MG63 (cell line): ENCODE results near the gene SMAD7. TPM values are rescaled to one million over a fixed set of nuclear protein-coding genes. Genes with fewer than 3 reads are reported as not detected.

ENCODE experiments used
- DNase-seq: peaks from one replicate; pipeline ENCODE4 v3.0.0-alpha.2; 2020
- H3K27me3 ChIP-seq: fragments of 250-450 bp; sonication (Bioruptor Pico); 2 replicates; pipeline ENCODE4 v1.5.1; 2020; ENCODE audit warnings: mild to moderate bottlenecking, moderate library complexity
- H3K36me3 ChIP-seq: fragments of 250-450 bp; sonication (Bioruptor Pico); 2 replicates; pipeline ENCODE4 v1.5.1; 2020; ENCODE audit warnings: mild to moderate bottlenecking, moderate library complexity
- H3K4me3 ChIP-seq: fragments of 250-450 bp; sonication (Bioruptor Pico); 2 replicates; pipeline ENCODE4 v1.5.1; 2020; ENCODE audit warnings: mild to moderate bottlenecking, moderate library complexity
- H3K9me3 ChIP-seq: fragments of 250-450 bp; sonication (Bioruptor Pico); 2 replicates; pipeline ENCODE4 v1.5.1; 2020; ENCODE audit warnings: mild to moderate bottlenecking, moderate library complexity
- total RNA-seq: library from RNA; depleted of rRNA; stranded (reverse); fragments of >200 nt; shearing (Covaris generic); gene quantifications from 2 replicates; pipeline ENCODE4 v1.2.3, GENCODE V29; 2014; ENCODE audit warnings: low replicate concordance; rRNA removed

SMAD7 gene, protein sequence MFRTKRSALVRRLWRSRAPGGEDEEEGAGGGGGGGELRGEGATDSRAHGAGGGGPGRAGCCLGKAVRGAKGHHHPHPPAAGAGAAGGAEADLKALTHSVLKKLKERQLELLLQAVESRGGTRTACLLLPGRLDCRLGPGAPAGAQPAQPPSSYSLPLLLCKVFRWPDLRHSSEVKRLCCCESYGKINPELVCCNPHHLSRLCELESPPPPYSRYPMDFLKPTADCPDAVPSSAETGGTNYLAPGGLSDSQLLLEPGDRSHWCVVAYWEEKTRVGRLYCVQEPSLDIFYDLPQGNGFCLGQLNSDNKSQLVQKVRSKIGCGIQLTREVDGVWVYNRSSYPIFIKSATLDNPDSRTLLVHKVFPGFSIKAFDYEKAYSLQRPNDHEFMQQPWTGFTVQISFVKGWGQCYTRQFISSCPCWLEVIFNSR
- total RNA-seq, result 13.4 and 29.3 TPM in 2 replicates

DNA sequence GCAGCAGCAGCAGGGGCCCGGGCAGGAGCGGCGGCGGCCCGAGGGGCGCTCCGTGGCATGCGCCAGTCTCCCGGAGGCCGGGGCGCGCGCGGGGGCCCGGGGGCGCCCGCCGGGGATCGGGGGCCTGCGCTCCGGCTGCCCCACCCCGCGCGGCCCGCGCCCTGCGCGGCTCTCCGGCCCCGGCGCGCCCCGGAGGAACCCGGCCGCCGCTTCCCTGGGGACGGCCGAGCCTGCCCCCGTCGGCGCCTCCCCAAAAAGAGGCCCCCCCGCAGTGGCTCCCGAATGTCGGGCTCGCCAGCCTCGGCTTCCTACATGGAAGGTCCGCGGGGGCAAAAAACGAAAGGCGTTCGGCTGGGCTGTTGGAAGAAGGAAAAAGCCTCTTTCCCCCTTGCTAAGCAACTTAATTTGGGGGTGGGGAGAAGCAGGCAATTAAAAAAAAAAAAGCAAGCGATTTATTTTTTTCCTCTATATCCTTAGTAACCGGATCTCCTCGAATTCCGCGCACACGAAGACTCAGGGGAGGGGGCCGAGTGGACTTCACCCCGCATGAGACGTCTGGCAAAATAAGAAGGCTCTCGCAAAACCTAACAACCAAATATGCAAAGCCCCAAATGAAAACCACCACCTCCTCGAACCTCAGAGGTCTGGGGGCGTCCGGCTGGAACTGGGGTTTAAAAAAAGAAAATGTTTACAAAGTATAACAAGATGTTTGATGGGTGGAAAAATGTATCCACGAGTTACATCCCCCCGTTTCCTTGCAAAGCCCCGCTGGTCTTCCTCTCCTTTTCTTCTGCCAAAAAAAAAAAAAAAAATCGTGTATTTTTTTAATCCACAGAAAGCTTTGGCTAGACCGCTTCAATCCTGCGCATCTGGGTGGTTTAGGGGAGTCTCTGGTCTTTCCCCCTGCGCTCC, at the start of gene SMAD7:
Gene SMAD7 (minus strand): TSS at position 430 of the 912 bp plus-strand sequence. CDS start 541 bp downstream, outside the sequence.
- Histone ChIP-seq H3K9me3 (no peaks in the 10 kb centered on the region), H3K36me3 (peaks cover 39% of the 10 kb centered on the region), H3K27me3 (no peaks in the 10 kb centered on the region), H3K4me3 (peak within 1 kb of the TSS; percentile 81)
- no peak for DNase-seq

DNA sequence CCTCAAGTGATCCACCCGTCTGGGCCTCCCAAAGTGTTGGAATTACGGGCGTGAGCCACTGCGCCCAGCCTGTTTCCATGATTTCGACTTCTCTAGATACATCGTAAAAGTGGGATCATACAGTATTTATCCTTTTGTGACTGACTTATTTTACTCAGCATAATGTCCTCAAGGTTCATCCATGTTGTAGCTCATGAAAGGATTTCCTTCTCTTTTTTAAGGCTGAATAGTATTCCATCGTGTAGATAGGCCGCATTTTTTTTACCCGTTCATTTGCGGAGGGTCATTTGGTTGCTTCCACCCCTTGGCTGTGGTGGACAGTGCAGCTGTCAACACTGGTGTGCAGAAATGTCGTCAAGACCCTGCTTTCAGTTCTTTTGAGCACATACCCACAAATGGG, 48.8 kb upstream of the SMAD7 start:
- Histone ChIP-seq H3K27me3 (no peaks in the 10 kb centered on the region), H3K4me3 (no peak overlapping the region), H3K36me3 (no peaks in the 10 kb centered on the region), H3K9me3 (no peaks in the 10 kb centered on the region)
- DNase-seq, result no peak

DNA sequence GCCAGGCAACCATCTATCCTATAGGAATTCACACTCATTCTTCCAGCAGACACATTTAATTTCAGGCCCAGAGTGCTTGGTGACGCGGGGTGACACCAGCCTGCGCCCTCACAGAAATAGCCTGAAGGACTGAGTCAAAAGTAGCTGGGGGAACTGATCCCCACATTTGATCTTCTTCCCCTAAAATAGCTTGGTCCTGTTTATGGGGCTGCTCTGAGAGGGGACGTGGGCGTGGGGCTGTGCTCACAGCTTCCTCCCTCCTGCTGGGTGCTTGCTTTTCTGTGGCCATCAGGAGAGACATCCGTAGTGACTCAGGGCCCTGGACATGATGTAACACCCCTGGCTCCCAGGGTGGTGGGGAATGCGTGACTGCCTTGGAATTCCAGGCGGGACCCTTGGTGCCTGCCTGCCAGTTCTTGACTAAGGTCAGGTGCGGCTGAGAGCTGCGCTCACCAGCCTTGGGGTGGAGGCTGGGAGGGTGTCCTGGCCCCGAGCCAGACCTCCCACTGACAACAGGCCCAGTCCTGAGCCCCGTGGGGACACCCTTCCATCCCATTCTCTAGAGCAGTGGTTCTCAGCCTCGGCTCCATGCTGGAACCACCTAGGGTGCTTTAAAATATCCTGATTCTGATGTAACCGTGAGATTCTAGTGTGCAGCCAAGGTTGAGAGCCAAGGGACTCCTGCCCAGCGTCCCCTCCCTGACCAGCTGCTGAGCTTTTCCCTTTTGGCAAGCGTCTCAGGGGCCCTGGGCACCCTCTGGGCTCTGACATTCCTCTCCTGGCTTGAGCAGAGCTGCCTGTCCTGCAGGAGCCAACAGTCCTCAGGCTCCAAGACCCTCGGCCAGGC, 47.4 kb upstream of the SMAD7 start:
- Histone ChIP-seq H3K4me3 (no peak overlapping the region), H3K27me3 (no peaks in the 10 kb centered on the region), H3K36me3 (no peaks in the 10 kb centered on the region), H3K9me3 (no peaks in the 10 kb centered on the region)
- peak; percentile 98 for DNase-seq

DNA sequence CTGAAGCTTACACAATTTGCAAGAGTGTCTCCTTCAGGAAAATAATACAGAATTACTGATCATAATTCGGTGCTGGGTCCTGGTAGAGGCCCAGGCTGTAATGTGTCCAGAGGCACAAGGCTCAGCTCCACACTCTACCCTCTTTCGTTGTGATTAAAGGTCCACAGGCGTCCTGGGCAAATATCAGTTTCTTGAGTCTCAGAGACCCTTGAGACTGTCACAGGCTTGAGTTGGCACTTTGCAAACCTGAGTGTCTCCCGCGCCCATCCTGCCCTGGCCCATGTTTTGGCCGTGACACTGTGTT, 46.9 kb upstream of the SMAD7 start:
- H3K36me3 ChIP-seq, result no peaks in the 10 kb centered on the region
- no peak overlapping the region for H3K4me3 ChIP-seq
- no peak for DNase-seq
- no peaks in the 10 kb centered on the region for H3K27me3 ChIP-seq
- no peaks in the 10 kb centered on the region for H3K9me3 ChIP-seq

DNA sequence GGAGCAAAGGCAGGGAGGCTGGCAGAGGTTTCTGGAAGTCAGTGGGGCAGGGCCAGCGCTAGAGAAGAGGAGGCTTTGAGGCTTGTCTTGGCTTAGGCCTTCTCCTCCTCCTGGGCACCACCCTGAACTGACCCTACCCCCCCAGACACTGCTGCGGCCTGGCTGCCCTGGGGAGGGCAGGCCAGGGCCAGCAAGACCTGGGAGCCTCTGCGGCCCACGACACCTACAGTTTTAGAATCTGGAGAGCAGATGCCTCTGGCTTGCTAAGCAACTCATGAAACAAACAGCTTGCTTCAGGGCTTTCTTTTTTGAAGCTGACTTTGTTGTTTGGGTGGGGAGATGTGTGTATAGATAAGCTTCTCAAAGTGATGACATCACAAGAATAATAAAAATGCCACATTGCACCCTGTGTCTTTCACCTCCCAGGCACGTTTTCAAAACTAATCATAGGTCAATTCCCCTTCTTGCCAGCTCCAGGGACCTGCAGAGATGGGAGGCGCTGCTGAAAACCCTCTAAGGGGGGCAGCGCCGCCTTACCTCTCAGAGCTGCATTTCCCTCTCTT, 46.2 kb upstream of the SMAD7 start:
- DNase-seq, result peak; percentile 91
- H3K36me3 ChIP-seq, result no peaks in the 10 kb centered on the region
- no peaks in the 10 kb centered on the region for H3K27me3 ChIP-seq

DNA sequence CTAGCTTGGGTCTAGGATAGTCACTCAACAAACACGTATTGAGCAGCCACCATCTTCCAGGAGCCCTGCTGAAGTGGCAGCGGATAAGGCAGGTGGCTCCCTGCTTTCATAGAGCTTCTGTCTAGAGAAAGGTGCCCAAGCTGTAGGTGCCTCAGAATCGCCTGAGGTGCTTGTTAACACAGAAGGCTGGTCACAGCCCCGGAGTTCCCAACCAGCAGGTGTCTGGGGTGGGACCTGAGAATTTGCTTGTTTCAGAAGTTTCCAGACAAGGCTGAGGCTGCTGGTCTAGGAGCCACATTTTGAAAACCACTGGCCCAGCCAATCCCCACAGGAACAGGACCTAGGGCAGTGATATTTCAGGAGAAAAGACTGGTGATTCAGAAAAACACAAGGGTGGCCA, 45.3 kb upstream of the SMAD7 start:
- DNase-seq, result no peak
- Histone ChIP-seq H3K9me3 (no peaks in the 10 kb centered on the region), H3K36me3 (no peaks in the 10 kb centered on the region), H3K4me3 (no peak overlapping the region), H3K27me3 (no peaks in the 10 kb centered on the region)

More for the DNA sequence above, 46.2 kb upstream of the SMAD7 start:
- H3K9me3 ChIP-seq, result no peaks in the 10 kb centered on the region
- H3K4me3 ChIP-seq, result no peak overlapping the region

DNA sequence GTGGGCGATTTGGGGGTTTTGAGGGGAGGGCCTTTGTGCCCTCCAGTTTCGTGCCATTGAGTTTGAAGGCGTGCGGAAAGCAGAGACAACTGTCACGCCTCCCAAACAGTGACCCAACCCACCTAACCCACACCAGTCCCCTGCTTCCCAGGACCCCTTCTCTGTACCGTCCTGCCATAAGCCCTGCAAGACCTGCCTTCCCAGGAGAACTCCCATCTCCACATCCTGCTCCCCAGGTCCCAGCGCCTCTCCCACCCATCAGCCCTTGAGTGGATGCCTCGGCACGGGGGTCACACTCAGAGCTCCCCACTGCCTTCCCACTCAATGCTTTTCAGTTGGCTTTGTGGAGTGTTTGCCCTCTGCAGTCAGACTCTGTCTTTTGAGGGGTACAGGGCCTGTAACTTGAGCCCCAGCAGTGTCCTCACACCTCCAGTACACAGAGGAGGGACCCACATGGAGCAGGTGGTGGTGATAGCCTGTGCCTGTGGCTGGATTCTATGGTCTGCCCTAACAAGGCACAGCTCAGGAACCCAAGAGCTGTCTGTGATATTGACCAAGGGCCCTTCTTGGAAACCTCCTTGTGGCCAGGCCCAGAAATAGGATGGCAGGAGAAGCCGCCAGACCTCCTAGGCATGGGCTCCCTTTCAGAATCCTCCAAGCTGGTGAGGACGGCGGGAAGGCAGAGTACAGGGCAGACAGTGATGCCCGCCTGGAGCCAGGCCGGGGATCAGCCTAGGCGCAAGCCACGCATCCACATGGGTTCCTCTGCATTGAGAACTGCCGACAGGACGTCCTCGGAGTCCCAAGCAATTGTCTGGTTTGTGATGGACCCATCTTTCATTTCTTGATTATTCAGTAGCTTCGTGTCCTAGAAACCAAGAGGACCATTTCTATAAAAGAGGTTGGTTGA, 44.4 kb upstream of the SMAD7 start:
- Histone ChIP-seq H3K9me3 (no peaks in the 10 kb centered on the region), H3K36me3 (no peaks in the 10 kb centered on the region), H3K4me3 (no peak overlapping the region), H3K27me3 (no peaks in the 10 kb centered on the region)
- DNase-seq, result no peak

DNA sequence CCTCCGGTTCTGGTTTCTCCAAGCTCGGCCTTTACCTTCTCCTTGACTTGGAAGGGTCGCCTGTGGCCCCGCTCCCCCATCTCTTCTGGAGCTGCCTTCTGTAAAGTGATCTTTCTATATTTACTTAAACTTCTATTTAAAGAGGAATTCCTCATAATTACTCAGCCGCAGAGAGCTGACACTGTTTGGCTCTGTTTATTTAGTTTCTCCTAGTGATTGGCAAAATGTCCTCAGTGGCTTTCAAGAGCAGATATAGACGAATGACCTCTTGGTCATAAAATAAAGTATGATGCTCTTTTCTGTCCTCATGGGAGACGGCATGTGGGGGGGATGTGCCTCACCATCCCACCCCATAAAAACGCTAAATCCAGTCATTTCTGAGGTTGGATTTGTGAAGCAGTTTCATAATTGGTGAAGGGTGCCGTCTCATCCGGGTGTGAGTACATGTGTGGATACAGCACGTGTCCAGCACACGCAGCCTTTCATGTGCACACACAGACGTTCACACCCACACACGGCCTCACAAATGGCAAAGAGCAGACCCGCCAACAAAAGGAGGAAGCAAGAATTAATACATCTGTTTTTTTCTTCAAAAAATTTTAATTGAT, 43.4 kb upstream of the SMAD7 start:
- no peaks in the 10 kb centered on the region for H3K27me3 ChIP-seq
- H3K36me3 ChIP-seq, result no peaks in the 10 kb centered on the region
- no peak overlapping the region for H3K4me3 ChIP-seq

DNA sequence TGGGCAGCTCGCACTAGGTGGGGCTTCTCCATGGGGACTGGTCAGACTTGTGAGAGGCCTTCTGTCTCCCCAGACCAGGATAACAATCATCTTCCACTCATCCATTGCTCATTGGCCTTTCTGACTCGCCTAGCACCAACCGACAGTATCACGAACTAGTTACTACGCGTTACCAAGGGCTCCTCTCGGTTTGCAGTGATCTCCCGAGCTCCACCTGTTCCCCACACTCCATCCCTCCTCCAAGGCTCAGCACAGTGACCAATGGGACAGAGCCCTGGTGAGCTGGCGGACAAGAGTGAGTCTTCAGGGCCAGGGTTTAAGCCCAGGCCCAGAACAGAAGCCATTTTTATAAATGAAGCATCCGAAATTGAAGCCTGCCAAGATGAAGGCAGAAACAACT, 42.8 kb upstream of the SMAD7 start:
- H3K36me3 ChIP-seq, result no peaks in the 10 kb centered on the region
- peak; percentile 56 for DNase-seq
- no peaks in the 10 kb centered on the region for H3K27me3 ChIP-seq
- no peaks in the 10 kb centered on the region for H3K9me3 ChIP-seq
- no peak overlapping the region for H3K4me3 ChIP-seq

More for the DNA sequence above, 43.4 kb upstream of the SMAD7 start:
- H3K9me3 ChIP-seq, result no peaks in the 10 kb centered on the region
- peak; percentile 70 for DNase-seq

DNA sequence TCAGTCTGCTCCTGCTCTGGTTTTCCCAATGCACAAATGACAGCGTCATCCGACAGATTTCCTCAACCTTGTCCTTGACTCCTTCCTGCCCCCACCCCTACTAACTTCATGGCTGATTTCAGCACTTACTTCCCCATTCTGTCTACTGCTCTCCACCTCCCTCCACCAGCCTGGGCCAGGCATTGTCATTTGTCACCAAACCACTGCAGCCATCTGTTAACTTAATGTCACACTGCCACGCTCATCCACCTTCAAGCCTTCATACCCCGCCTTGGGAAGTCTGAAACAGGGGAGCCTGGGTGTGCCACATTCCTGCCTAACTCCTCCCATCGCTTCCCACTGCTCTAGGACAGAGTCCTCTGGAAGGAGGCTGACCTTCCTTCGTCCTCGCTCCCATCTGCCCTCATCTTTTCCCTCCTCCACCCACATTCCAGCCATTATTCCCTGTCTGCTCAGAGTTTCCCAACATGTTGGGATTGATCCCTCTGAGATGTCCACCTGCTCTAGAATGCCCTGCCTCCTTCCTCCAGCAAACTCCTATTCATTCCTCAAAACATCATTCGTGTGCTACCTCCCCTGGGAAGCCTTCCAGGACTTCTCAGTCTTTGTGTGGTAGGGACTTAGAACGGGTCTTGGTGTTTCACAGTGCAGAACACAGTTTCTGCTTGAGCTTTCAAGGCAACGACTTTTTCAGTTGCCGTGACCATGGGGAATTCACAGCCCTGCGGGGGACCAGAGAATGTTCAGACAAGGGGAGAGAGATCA, 42.2 kb upstream of the SMAD7 start:
- no peaks in the 10 kb centered on the region for H3K36me3 ChIP-seq
- no peak overlapping the region for H3K4me3 ChIP-seq
- DNase-seq, result no peak
- no peaks in the 10 kb centered on the region for H3K27me3 ChIP-seq
- no peaks in the 10 kb centered on the region for H3K9me3 ChIP-seq

DNA sequence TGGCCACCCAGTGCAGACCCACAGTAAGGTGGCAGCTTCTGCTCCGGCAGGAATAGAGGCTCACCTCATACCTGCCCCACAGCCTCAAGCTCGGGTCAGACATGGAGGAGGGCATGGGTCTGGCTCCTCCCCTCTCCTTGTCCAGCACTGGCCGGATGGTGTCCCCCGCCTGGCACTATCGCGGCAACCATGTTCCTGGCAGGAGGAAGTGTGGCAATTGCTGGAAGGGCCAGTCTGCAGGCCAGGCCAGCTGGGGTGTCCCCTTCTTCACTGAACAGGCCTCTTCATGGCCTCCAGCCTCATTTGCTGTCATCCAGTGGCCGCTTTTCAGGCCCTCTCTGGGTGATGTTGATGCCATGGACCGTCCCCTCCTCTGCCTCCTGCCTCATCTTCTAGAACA, 41.4 kb upstream of the SMAD7 start:
- Histone ChIP-seq H3K9me3 (no peaks in the 10 kb centered on the region), H3K4me3 (no peak overlapping the region), H3K36me3 (no peaks in the 10 kb centered on the region), H3K27me3 (no peaks in the 10 kb centered on the region)
- DNase-seq, result no peak

DNA sequence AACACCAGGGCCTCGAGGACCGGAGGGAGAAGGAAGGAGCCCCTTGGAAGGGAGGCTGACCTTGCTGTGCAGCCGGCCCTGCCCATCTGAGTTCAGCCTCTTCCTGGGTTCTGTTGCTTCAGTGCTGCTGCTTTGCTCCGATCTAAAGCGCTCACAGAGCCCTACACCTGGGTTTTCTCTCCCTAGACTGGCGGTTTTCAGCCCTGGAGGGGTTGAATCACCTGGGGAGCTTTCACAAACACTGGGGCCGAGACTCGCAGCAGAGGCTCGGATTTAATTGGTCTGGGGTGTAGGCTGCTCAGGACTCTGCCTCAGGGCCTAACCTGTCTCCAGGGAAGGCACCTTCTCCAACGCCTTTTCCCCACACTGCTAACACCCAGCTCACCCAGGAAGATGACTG, 40.9 kb upstream of the SMAD7 start:
- Histone ChIP-seq H3K9me3 (no peaks in the 10 kb centered on the region), H3K4me3 (no peak overlapping the region), H3K27me3 (no peaks in the 10 kb centered on the region), H3K36me3 (no peaks in the 10 kb centered on the region)
- no peak for DNase-seq

DNA sequence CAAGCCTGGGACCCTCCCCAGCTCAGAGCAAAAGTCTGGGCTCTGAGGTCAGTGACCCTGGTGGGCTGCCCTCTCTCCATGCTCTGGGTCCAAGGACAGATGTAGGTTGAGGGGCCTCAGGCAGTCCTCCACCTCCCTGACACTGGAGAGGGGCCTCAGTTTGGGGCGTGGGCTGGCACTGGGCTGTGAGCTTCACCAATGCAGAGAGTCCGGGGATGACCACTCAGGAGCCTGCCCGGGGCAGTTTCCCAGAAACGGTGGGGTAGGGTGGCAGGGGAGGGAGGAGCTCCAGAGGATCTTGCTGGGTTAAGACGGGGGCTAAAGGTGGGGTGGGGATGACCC, 40.5 kb upstream of the SMAD7 start:
- Histone ChIP-seq H3K36me3 (no peaks in the 10 kb centered on the region), H3K4me3 (no peak overlapping the region), H3K9me3 (no peaks in the 10 kb centered on the region), H3K27me3 (no peaks in the 10 kb centered on the region)
- no peak for DNase-seq

DNA sequence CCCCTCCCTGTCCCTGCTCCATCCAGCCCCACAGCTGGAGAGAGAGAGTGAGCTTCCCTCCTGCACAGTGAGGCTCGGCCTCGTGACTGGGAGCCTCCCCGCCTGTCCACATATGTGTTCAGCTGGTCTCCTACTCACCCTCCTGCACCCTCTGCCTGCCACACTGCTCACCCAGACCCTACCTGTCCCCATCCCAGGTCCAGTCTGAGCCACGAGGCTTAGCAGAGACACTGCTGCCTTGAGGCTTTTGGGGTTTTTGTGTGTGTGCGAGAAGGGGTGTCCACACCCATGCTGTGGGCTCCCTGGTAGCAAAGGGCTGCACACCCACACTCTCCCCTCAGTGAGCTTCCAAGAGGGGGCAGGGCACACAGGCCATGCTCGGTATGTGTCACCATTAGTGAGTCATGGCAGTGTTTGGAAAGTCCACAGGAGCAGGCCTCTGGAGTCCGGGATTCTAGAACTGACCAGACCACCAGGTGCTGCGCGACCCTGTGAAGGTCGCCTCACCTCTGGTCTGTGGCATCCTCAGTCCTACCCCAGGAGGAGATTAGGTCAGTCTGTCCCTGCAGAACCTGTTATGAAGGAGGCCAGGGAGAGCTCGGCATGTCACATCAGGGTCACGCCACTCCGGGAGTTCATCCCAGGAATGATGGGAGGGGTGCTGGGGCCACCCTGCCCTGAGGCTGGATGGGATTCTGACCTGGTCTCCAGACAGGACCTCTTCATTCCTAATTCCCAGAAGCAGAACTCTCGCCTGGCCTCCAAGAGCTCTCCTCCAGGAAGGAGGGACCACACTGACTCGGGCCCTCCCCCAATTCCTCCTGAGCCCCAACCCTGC, 39.9 kb upstream of the SMAD7 start:
- peak; percentile 62 for DNase-seq

More for the DNA sequence above, 39.9 kb upstream of the SMAD7 start:
- H3K9me3 ChIP-seq, result no peaks in the 10 kb centered on the region
- H3K36me3 ChIP-seq, result no peaks in the 10 kb centered on the region
- H3K27me3 ChIP-seq, result no peaks in the 10 kb centered on the region
- H3K4me3 ChIP-seq, result no peak overlapping the region
